H9 (cell line): ENCODE measurements around the gene SPAG4. TPM values are rescaled to one million over a fixed set of nuclear protein-coding genes. Genes with fewer than 3 reads are reported as not detected.

Experiments used
- DNase-seq: peaks from one replicate; pipeline ENCODE4 v3.0.0-alpha.2; 2017
- H2AFZ ChIP-seq: one replicate; pipeline ENCODE4 v1.6.1; 2013; ENCODE audit warnings: mild to moderate bottlenecking, low read length, control low read depth, moderate library complexity
- H2AK5ac ChIP-seq: 2 replicates; pipeline ENCODE4 v1.6.1; 2013; ENCODE audit warnings: low read length, control low read depth, mixed read lengths; ENCODE audit not compliant: insufficient read length
- H2BK120ac ChIP-seq: one replicate; pipeline ENCODE4 v1.6.1; 2013; ENCODE audit warnings: low read depth, mild to moderate bottlenecking, low read length, control low read depth, inconsistent platforms; ENCODE audit not compliant: poor library complexity, severe bottlenecking
- H2BK12ac ChIP-seq: 2 replicates; pipeline ENCODE4 v1.6.1; 2013; ENCODE audit warnings: low read length, control low read depth, mixed read lengths, low read depth; ENCODE audit not compliant: insufficient read length
- H2BK15ac ChIP-seq: 2 replicates; pipeline ENCODE4 v1.6.1; 2013; ENCODE audit warnings: low read depth, low read length, control low read depth
- H2BK20ac ChIP-seq: one replicate; pipeline ENCODE4 v1.6.1; 2013; ENCODE audit warnings: low read depth, mild to moderate bottlenecking, low read length, control low read depth, inconsistent platforms; ENCODE audit not compliant: poor library complexity, severe bottlenecking
- H2BK5ac ChIP-seq: 2 replicates; pipeline ENCODE4 v1.6.1; 2013; ENCODE audit warnings: low read length, control low read depth, mixed read lengths; ENCODE audit not compliant: insufficient read length
- H3K14ac ChIP-seq: 2 replicates; pipeline ENCODE4 v1.6.1; 2013; ENCODE audit warnings: low read length, control low read depth; ENCODE audit not compliant: insufficient read depth
- H3K18ac ChIP-seq: 2 replicates; pipeline ENCODE4 v1.6.1; 2013; ENCODE audit warnings: low read depth, mild to moderate bottlenecking, mixed read lengths, low read length, control low read depth; ENCODE audit not compliant: insufficient read length
- H3K23ac ChIP-seq: 2 replicates; pipeline ENCODE4 v1.6.1; 2013; ENCODE audit warnings: low read length, control low read depth, mixed read lengths, low read depth; ENCODE audit not compliant: insufficient read length
- H3K23me2 ChIP-seq: 2 replicates; pipeline ENCODE4 v1.6.1; 2013; ENCODE audit warnings: low read depth, mild to moderate bottlenecking, mixed read lengths, low read length, control low read depth; ENCODE audit not compliant: insufficient read length, poor library complexity, severe bottlenecking
- H3K27ac ChIP-seq: 2 replicates; pipeline ENCODE4 v1.5.1; 2013; ENCODE audit warnings: low read length, control low read depth, mixed read lengths, low read depth; ENCODE audit not compliant: insufficient read length
- H3K27me3 ChIP-seq: 2 replicates; pipeline ENCODE4 v1.6.1; 2013; ENCODE audit warnings: low read length, control low read depth, inconsistent platforms; ENCODE audit not compliant: insufficient read depth
- H3K4ac ChIP-seq: 2 replicates; pipeline ENCODE4 v1.6.1; 2013; ENCODE audit warnings: low read depth, mild to moderate bottlenecking, control low read depth, inconsistent platforms, low read length, moderate library complexity
- H3K4me1 ChIP-seq: 2 replicates; pipeline ENCODE4 v1.6.1; 2013; ENCODE audit warnings: low read length, control low read depth, inconsistent platforms; ENCODE audit not compliant: insufficient read depth
- H3K4me2 ChIP-seq: 2 replicates; pipeline ENCODE4 v1.6.1; 2013; ENCODE audit warnings: low read length, control low read depth, mixed read lengths; ENCODE audit not compliant: insufficient read length, insufficient read depth
- H3K56ac ChIP-seq: 2 replicates; pipeline ENCODE4 v1.6.1; 2013; ENCODE audit warnings: low read depth, mild to moderate bottlenecking, mixed read lengths, low read length, control low read depth; ENCODE audit not compliant: insufficient read length
- H3K79me1 ChIP-seq: 2 replicates; pipeline ENCODE4 v1.6.1; 2013; ENCODE audit warnings: low read depth, mild to moderate bottlenecking, moderate library complexity, low read length, control low read depth, inconsistent platforms; ENCODE audit not compliant: insufficient read depth, poor library complexity, severe bottlenecking
- H3K79me2 ChIP-seq: 2 replicates; pipeline ENCODE4 v1.6.1; 2013; ENCODE audit warnings: low read length, control low read depth, inconsistent platforms; ENCODE audit not compliant: insufficient read depth
- H3K9ac ChIP-seq: 2 replicates; pipeline ENCODE4 v1.6.1; 2013; ENCODE audit warnings: low read length, control low read depth, mixed read lengths; ENCODE audit not compliant: insufficient read length; ENCODE audit errors: extremely low read depth
- H3K9me3 ChIP-seq: one replicate; pipeline ENCODE4 v1.6.1; 2013; ENCODE audit warnings: low read depth, low read length, inconsistent platforms; ENCODE audit not compliant: control insufficient read depth
- H3T11ph ChIP-seq: one replicate; pipeline ENCODE4 v1.6.1; 2013; ENCODE audit warnings: mild to moderate bottlenecking, low read length, control low read depth, inconsistent platforms
- H4K20me1 ChIP-seq: one replicate; pipeline ENCODE4 v1.6.1; 2013; ENCODE audit not compliant: control insufficient read depth, insufficient read length, insufficient read depth
- H4K5ac ChIP-seq: 2 replicates; pipeline ENCODE4 v1.6.1; 2013; ENCODE audit warnings: low read depth, mild to moderate bottlenecking, mixed read lengths, low read length, control low read depth; ENCODE audit not compliant: insufficient read length
- H4K8ac ChIP-seq: replicated peaks from 2 replicates; pipeline ENCODE4 v1.6.1; 2013; ENCODE audit warnings: low read length, control low read depth, mixed read lengths, low read depth; ENCODE audit not compliant: insufficient read length
- H4K91ac ChIP-seq: 2 replicates; pipeline ENCODE4 v1.6.1; 2013; ENCODE audit warnings: low read depth, mild to moderate bottlenecking, moderate library complexity, mixed read lengths, low read length, control low read depth; ENCODE audit not compliant: insufficient read length
- H3K27ac Mint-ChIP-seq, 3 experiments: 2 replicates in 2 of 3; 3 replicates in 1 of 3; pipeline ENCODE4 v1.8.0; 2020 to 2021; ENCODE audit warnings: mixed read lengths in 3 of 3, mild to moderate bottlenecking in 1 of 3, moderate library complexity in 1 of 3
- H3K27me3 Mint-ChIP-seq: 2 replicates; pipeline ENCODE4 v1.8.0; 2021; ENCODE audit warnings: low read depth, mild to moderate bottlenecking, moderate library complexity, mixed read lengths
- H3K36me3 Mint-ChIP-seq, 3 experiments: 2 replicates in 2 of 3; 3 replicates in 1 of 3; pipeline ENCODE4 v1.8.0; 2020 to 2021; ENCODE audit warnings: low read depth in 3 of 3, mixed read lengths in 3 of 3; ENCODE audit not compliant: insufficient read depth in 1 of 3
- H3K4me1 Mint-ChIP-seq, 2 experiments: 2 replicates each; pipeline ENCODE4 v1.8.0; 2020; ENCODE audit warnings: mixed read lengths in 2 of 2
- H3K4me3 Mint-ChIP-seq, 2 experiments: 2 replicates in 1 of 2; 3 replicates in 1 of 2; pipeline ENCODE4 v1.8.0; 2020 to 2021; ENCODE audit warnings: mild to moderate bottlenecking in 2 of 2, mixed read lengths in 2 of 2, moderate library complexity in 1 of 2
- H3K9me3 Mint-ChIP-seq, 2 experiments: 2 replicates in 1 of 2; 3 replicates in 1 of 2; pipeline ENCODE4 v1.8.0; 2020; ENCODE audit warnings: mild to moderate bottlenecking in 2 of 2, mixed read lengths in 2 of 2, moderate library complexity in 1 of 2
- WGBS: extraction: QIAGEN DNeasy Blood & Tissue Kit; methylation state at CpG from one replicate; pipeline ENCODE4 v1.1.7; 2013; ENCODE audit warnings: missing lambda C conversion rate, low lambda C conversion rate, mixed read lengths; ENCODE audit not compliant: insufficient read length; ENCODE audit errors: extremely low coverage; 5-methylcytosine and 5-hydroxymethylcytosine counted together
- total RNA-seq: library from RNA; stranded (reverse); gene quantifications from 2 replicates; pipeline ENCODE4 v1.2.1, GENCODE V29; 2021
- TF ChIP-seq, protein P1 (sequence below): fragments of 200-600 bp; sonication (generic); conservative IDR thresholded peaks from 3 replicates; pipeline ENCODE4 v1.8.0; 2021; ENCODE audit warnings: antibody characterized with exemption, mild to moderate bottlenecking

Gene SPAG4
- total RNA-seq, 1 experiment from 2014 or later, result 4.9 TPM

GRCh38 chr20:35588397-35588796 lies 27.2 kb upstream of the SPAG4 start:
- no peaks in the 10 kb centered on the region; a peak in 1 of 5 replicates for H3K9me3 Mint-ChIP-seq
- Histone ChIP-seq H4K91ac (no peak overlapping the region), H3K18ac (no peak overlapping the region), H3K27ac (no peak overlapping the region), H3K4me2 (no peak overlapping the region), H3K9ac (no peak overlapping the region), H2AFZ (no peak overlapping the region), H2BK5ac (no peak overlapping the region), H3K23ac (no peak overlapping the region), H3K23me2 (no peaks in the 10 kb centered on the region), H4K8ac (no peak overlapping the region), H3T11ph (no peak overlapping the region), H2BK12ac (no peak overlapping the region), H3K14ac (no peak overlapping the region), H2BK20ac (no peak overlapping the region), H4K20me1 (no peaks in the 10 kb centered on the region), H3K4me1 (no peaks in the 10 kb centered on the region), H3K27me3 (no peaks in the 10 kb centered on the region), H3K4ac (no peak overlapping the region), H3K79me1 (no peaks in the 10 kb centered on the region), H2AK5ac (no peak overlapping the region), H2BK120ac (no peak overlapping the region), H2BK15ac (no peak overlapping the region), H3K79me2 (no peaks in the 10 kb centered on the region), H3K9me3 (no peaks in the 10 kb centered on the region), H4K5ac (no peak overlapping the region), H3K56ac (no peak overlapping the region)
- no peak overlapping the region; a peak in 1 of 7 replicates for H3K27ac Mint-ChIP-seq
- no peak overlapping the region for H3K4me3 Mint-ChIP-seq
- H3K36me3 Mint-ChIP-seq, result no peaks in the 10 kb centered on the region
- no CpG with 5 or more reads among the region's 14 CpGs for WGBS
- DNase-seq, result no peak
- no peaks in the 10 kb centered on the region for H3K27me3 Mint-ChIP-seq
- H3K4me1 Mint-ChIP-seq, result peaks cover 0 to 9% of the 10 kb centered on the region in 2 experiments; a peak in 2 of 4 replicates
- TF ChIP-seq, protein P1, sequence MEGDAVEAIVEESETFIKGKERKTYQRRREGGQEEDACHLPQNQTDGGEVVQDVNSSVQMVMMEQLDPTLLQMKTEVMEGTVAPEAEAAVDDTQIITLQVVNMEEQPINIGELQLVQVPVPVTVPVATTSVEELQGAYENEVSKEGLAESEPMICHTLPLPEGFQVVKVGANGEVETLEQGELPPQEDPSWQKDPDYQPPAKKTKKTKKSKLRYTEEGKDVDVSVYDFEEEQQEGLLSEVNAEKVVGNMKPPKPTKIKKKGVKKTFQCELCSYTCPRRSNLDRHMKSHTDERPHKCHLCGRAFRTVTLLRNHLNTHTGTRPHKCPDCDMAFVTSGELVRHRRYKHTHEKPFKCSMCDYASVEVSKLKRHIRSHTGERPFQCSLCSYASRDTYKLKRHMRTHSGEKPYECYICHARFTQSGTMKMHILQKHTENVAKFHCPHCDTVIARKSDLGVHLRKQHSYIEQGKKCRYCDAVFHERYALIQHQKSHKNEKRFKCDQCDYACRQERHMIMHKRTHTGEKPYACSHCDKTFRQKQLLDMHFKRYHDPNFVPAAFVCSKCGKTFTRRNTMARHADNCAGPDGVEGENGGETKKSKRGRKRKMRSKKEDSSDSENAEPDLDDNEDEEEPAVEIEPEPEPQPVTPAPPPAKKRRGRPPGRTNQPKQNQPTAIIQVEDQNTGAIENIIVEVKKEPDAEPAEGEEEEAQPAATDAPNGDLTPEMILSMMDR, result no peak
